ENCODE results near the gene OR7C1.

OR7C1 gene

GRCh38 chr19:14814982-14815652, 19.9 kb downstream of the OR7C1 start:
- Histone ChIP-seq H3F3A (ENCODE audit: control insufficient read depth, insufficient read depth) (no peaks in the 10 kb centered on the region), H3K4me2 (ENCODE audit: low read length) (no peak overlapping the region), H3K79me2 (ENCODE audit: control insufficient read depth, low read length) (no peaks in the 10 kb centered on the region), H3K27me3 (ENCODE audit: control insufficient read depth, low read length) (no peaks in the 10 kb centered on the region), H3K36me3 (ENCODE audit: control insufficient read depth, low read length) (no peaks in the 10 kb centered on the region), H3K9me2 (replicated peaks; ENCODE audit: control insufficient read depth, low read length) (no peaks in the 10 kb centered on the region), H4K20me1 (ENCODE audit: control insufficient read depth, insufficient read depth, low read depth, low read length) (no peaks in the 10 kb centered on the region), H3K4me3 (ENCODE audit: low read length) (no peak overlapping the region), H3K9me3 (ENCODE audit: control insufficient read depth, insufficient read depth, low read length) (no peaks in the 10 kb centered on the region), H3K27ac (ENCODE audit: low read depth, low read length) (no peak overlapping the region), H3K4me1 (ENCODE audit: control insufficient read depth, low read length) (no peaks in the 10 kb centered on the region)
- TF ChIP-seq CTCF (IDR thresholded peaks at IDR 0.05; ENCODE audit: low read depth, low read length, poor library complexity, severe bottlenecking) (no peak), EZH2phosphoT487 (IDR thresholded peaks at IDR 0.05; ENCODE audit: borderline replicate concordance, low read length) (no peak)

GRCh38 chr19:14809272-14810057, 25.5 kb downstream of the OR7C1 start:
- Histone ChIP-seq H3K4me1 (ENCODE audit: control insufficient read depth, low read length) (no peaks in the 10 kb centered on the region), H3K9me2 (replicated peaks; ENCODE audit: control insufficient read depth, low read length) (no peaks in the 10 kb centered on the region), H3K27me3 (ENCODE audit: control insufficient read depth, low read length) (no peaks in the 10 kb centered on the region), H3K9me3 (ENCODE audit: control insufficient read depth, insufficient read depth, low read length) (no peaks in the 10 kb centered on the region), H3K79me2 (ENCODE audit: control insufficient read depth, low read length) (no peaks in the 10 kb centered on the region), H3K4me2 (ENCODE audit: low read length) (no peak overlapping the region), H3K27ac (ENCODE audit: low read depth, low read length) (no peak overlapping the region), H3K4me3 (ENCODE audit: low read length) (no peak overlapping the region), H4K20me1 (ENCODE audit: control insufficient read depth, insufficient read depth, low read depth, low read length) (no peaks in the 10 kb centered on the region), H3F3A (ENCODE audit: control insufficient read depth, insufficient read depth) (no peaks in the 10 kb centered on the region), H3K36me3 (ENCODE audit: control insufficient read depth, low read length) (no peaks in the 10 kb centered on the region)
- TF ChIP-seq CTCF (IDR thresholded peaks at IDR 0.05; ENCODE audit: low read depth, low read length, poor library complexity, severe bottlenecking) (no peak), EZH2phosphoT487 (IDR thresholded peaks at IDR 0.05; ENCODE audit: borderline replicate concordance, low read length) (no peak)

- no peaks in the 10 kb centered on the region for H4K20me1 ChIP-seq (ENCODE audit: control insufficient read depth, insufficient read depth, low read depth, low read length)
- no peaks in the 10 kb centered on the region for H3K27me3 ChIP-seq (ENCODE audit: control insufficient read depth, low read length)
- TF ChIP-seq CTCF (IDR thresholded peaks at IDR 0.05; ENCODE audit: low read depth, low read length, poor library complexity, severe bottlenecking) (no peak), EZH2phosphoT487 (IDR thresholded peaks at IDR 0.05; ENCODE audit: borderline replicate concordance, low read length) (no peak)
- no peak overlapping the region for H3K4me3 ChIP-seq (ENCODE audit: low read length)
- no peaks in the 10 kb centered on the region for H3K4me1 ChIP-seq (ENCODE audit: control insufficient read depth, low read length)
- H3K79me2 ChIP-seq (ENCODE audit: control insufficient read depth, low read length): no peaks in the 10 kb centered on the region
- no peaks in the 10 kb centered on the region for H3K9me2 ChIP-seq (replicated peaks; ENCODE audit: control insufficient read depth, low read length)
- H3K9me3 ChIP-seq (ENCODE audit: control insufficient read depth, insufficient read depth, low read length): no peaks in the 10 kb centered on the region
- H3K27ac ChIP-seq (ENCODE audit: low read depth, low read length): no peak overlapping the region
- no peak overlapping the region for H3K4me2 ChIP-seq (ENCODE audit: low read length)
- H3F3A ChIP-seq (ENCODE audit: control insufficient read depth, insufficient read depth): no peaks in the 10 kb centered on the region
- no peaks in the 10 kb centered on the region for H3K36me3 ChIP-seq (ENCODE audit: control insufficient read depth, low read length)
Measured at GRCh38 chr19:14804765-14805164, 30.2 kb downstream of the OR7C1 start.
